ENCODE measurements around the gene GRID1. TPM values are rescaled to one million over a fixed set of nuclear protein-coding genes. Genes with fewer than 3 reads are reported as not detected.

Gene GRID1
- polyA plus RNA-seq, 1 of the 3 experiments (the other 2 are of a cell fraction): 0.13 TPM

DNA sequence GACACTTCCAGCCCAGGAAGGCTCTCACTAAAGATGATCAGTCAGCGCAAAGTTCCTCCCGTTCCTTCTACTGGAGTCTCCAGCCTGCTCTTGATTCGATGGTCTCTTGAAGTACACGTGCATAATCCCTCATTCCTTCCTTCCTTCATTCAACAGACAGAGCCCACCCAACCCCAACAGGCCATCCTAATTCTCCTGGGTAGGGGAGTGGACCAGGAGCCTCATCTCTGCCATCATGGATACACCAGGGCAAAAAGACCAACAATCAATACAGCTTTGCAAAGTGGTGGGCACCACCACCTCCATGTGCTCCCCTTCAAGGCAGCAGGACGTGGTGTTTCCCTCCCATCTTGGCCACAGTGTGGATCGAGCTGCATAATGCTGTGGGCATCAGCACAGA, 446.3 kb downstream of the GRID1 start:
- ChIA-PET CTCF (no interaction called here), POLR2A (interaction anchor here (0.5 kb wide), 1 partner anchor 108 kb away, joined by 4 read pairs; no protein-coding TSS in a partner anchor)
- no peak overlapping the region for H2AFZ ChIP-seq (ENCODE audit: low read depth)
- no peak overlapping the region for H3K9ac ChIP-seq
- no peak overlapping the region for H3K4me2 ChIP-seq
- DNase-seq: no peak
- H3K27me3 ChIP-seq (ENCODE audit: insufficient read depth): no peaks in the 10 kb centered on the region
- H3K36me3 ChIP-seq (replicated peaks in 1 of 2; ENCODE audit: control insufficient read depth in 1 of 2, insufficient read depth in 2 of 2, low read length in 1 of 2): no peaks in the 10 kb centered on the region
- WGBS (ENCODE audit: low lambda C conversion rate): 30% methylated on average over 6 of the region's 6 CpGs
- H3K27ac ChIP-seq (ENCODE audit: low read depth in 2 of 2, low read length in 1 of 2): no peak overlapping the region
- no peak overlapping the region for H3K4me3 ChIP-seq (ENCODE audit: low read depth in 2 of 2, low read length in 1 of 2)
- H3K9me3 ChIP-seq: no peaks in the 10 kb centered on the region
- H3K79me2 ChIP-seq (ENCODE audit: insufficient read depth): no peaks in the 10 kb centered on the region
- H4K20me1 ChIP-seq (ENCODE audit: insufficient read depth): no peaks in the 10 kb centered on the region
- no peaks in the 10 kb centered on the region for H3F3A ChIP-seq (replicated peaks; ENCODE audit: insufficient read depth)
- no peaks in the 10 kb centered on the region for H3K9me2 ChIP-seq
- TF ChIP-seq SIN3A (IDR thresholded peaks at IDR 0.05; ENCODE audit: borderline replicate concordance, low read depth, low read length): no peak
- no peak for TF ChIP-seq TCF12 (IDR thresholded peaks at IDR 0.05)
- TF ChIP-seq, protein P1, sequence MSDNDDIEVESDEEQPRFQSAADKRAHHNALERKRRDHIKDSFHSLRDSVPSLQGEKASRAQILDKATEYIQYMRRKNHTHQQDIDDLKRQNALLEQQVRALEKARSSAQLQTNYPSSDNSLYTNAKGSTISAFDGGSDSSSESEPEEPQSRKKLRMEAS (IDR thresholded peaks at IDR 0.05; ENCODE audit: low read depth): no peak
- TF ChIP-seq NRF1 (IDR thresholded peaks at IDR 0.05; ENCODE audit: low read depth, low read length): no peak
- no peak for TF ChIP-seq RCOR1 (IDR thresholded peaks at IDR 0.05; ENCODE audit: low read length)
- TF ChIP-seq, protein P2, sequence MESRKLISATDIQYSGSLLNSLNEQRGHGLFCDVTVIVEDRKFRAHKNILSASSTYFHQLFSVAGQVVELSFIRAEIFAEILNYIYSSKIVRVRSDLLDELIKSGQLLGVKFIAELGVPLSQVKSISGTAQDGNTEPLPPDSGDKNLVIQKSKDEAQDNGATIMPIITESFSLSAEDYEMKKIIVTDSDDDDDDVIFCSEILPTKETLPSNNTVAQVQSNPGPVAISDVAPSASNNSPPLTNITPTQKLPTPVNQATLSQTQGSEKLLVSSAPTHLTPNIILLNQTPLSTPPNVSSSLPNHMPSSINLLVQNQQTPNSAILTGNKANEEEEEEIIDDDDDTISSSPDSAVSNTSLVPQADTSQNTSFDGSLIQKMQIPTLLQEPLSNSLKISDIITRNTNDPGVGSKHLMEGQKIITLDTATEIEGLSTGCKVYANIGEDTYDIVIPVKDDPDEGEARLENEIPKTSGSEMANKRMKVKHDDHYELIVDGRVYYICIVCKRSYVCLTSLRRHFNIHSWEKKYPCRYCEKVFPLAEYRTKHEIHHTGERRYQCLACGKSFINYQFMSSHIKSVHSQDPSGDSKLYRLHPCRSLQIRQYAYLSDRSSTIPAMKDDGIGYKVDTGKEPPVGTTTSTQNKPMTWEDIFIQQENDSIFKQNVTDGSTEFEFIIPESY (IDR thresholded peaks at IDR 0.05; ENCODE audit: borderline replicate concordance, low read depth): no peak
- TF ChIP-seq POLR2AphosphoS5 (IDR thresholded peaks at IDR 0.05; ENCODE audit: low read depth, low read length): no peak
- TF ChIP-seq FOSL2 (IDR thresholded peaks at IDR 0.05; ENCODE audit: borderline replicate concordance, low read depth): no peak
- no peak for TF ChIP-seq JUND (IDR thresholded peaks at IDR 0.05)
- TF ChIP-seq NFIC (IDR thresholded peaks at IDR 0.05; ENCODE audit: borderline replicate concordance): no peak
- TF ChIP-seq, protein P3, sequence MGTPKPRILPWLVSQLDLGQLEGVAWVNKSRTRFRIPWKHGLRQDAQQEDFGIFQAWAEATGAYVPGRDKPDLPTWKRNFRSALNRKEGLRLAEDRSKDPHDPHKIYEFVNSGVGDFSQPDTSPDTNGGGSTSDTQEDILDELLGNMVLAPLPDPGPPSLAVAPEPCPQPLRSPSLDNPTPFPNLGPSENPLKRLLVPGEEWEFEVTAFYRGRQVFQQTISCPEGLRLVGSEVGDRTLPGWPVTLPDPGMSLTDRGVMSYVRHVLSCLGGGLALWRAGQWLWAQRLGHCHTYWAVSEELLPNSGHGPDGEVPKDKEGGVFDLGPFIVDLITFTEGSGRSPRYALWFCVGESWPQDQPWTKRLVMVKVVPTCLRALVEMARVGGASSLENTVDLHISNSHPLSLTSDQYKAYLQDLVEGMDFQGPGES (IDR thresholded peaks at IDR 0.05; ENCODE audit: low read depth, low read length): no peak
- no peak for TF ChIP-seq CHD2 (IDR thresholded peaks at IDR 0.05; ENCODE audit: low read length, partially characterized antibody)
- TF ChIP-seq, protein P4, sequence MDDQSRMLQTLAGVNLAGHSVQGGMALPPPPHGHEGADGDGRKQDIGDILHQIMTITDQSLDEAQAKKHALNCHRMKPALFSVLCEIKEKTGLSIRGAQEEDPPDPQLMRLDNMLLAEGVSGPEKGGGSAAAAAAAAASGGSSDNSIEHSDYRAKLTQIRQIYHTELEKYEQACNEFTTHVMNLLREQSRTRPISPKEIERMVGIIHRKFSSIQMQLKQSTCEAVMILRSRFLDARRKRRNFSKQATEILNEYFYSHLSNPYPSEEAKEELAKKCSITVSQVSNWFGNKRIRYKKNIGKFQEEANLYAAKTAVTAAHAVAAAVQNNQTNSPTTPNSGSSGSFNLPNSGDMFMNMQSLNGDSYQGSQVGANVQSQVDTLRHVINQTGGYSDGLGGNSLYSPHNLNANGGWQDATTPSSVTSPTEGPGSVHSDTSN (IDR thresholded peaks at IDR 0.05): no peak
- no peak for TF ChIP-seq TAF1 (IDR thresholded peaks at IDR 0.05; ENCODE audit: borderline replicate concordance, low read depth, low read length)
- TF ChIP-seq RFX5 (IDR thresholded peaks at IDR 0.05; ENCODE audit: low read length): no peak
- TF ChIP-seq GABPA (IDR thresholded peaks at IDR 0.05; ENCODE audit: low read depth): no peak
- TF ChIP-seq ELF1 (IDR thresholded peaks at IDR 0.05): no peak
- TF ChIP-seq FOXJ3 (CRISPR knock-in tag; IDR thresholded peaks at IDR 0.05): no peak
- peaks cover 0 to 25% of the 10 kb centered on the region in 2 experiments; a peak in 2 of 4 replicates for H3K4me1 ChIP-seq (ENCODE audit: control insufficient read depth in 1 of 2, insufficient read depth in 2 of 2, low read depth in 1 of 2, low read length in 1 of 2)
